T-helper 2 cell treated with Interferon-gamma antibody and Interleukin-4, amounts not matched to agents 100 ng/mL and 5 ng/mL, for 36 hours (primary cell): ENCODE data around the gene TIPIN. TPM values are rescaled to one million over a fixed set of nuclear protein-coding genes. Genes with fewer than 3 reads are reported as not detected.
"Not testable (repeated sequence)": the region's sequence is repeated elsewhere in the genome, so short reads cannot be mapped to it uniquely, and the experiment has no call there.

Experiments
- intact Hi-C: fragments of 100-400 bp; cut with micrococcal nuclease; formaldehyde crosslinking; loops from one replicate; pipeline ENCODE4 v1.15.1; 2023
- total RNA-seq: library from RNA; stranded (reverse); gene quantifications from 2 replicates; pipeline ENCODE4 v1.2.3, GENCODE V29; 2022

The TIPIN gene
- total RNA-seq, 1 donor from 2014 or later = 29.3 TPM

DNA sequence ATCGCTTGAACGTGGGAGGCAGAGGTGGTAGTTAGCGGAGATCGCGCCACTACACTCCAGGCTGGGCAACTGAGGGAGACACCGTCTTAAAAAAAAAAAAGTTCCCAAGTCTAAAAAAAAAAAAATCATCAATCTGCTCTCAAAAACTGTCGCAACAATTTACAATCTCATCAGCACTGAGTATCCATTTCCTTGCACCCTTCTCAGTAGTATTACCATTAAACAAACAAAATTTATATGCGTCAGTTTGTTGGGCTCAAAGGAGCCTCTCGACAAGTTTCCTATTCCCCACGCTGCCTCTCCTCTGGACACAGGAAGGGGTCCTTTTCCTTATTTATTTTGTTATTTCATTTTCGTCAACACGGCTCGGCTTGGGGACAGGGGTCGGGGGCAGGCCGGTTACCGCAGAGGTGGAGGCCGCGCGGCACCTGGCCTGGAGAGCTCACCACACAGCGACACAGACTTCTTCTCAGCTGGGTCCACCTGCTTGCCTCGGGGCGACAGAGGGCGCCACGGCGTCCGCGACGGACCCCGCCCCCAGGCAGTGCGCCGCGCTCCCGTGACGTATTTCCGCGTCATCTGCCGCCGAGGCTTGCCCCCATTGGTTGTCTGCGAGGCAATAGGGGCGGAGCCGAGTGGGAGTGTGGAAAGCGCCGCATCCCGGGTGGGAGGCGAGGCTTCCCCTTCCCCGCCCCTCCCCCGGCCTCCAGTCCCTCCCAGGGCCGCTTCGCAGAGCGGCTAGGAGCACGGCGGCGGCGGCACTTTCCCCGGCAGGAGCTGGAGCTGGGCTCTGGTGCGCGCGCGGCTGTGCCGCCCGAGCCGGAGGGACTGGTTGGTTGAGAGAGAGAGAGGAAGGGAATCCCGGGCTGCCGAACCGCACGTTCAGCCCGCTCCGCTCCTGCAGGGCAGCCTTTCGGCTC lies 30.0 kb upstream of the TIPIN start, which contains the start of gene MAP2K1:
Gene MAP2K1, plus strand, starts transcription at position 709 of the 920 bp plus-strand sequence. CDS start 436 bp downstream, outside the sequence.
- intact Hi-C loops = loop anchor here (1.0 to 10.0 kb wide), 9 partner anchors 14 to 852 kb away; partner anchors contain the start of genes DIS3L, HACD3, SMAD6 and SNAPC5

DNA sequence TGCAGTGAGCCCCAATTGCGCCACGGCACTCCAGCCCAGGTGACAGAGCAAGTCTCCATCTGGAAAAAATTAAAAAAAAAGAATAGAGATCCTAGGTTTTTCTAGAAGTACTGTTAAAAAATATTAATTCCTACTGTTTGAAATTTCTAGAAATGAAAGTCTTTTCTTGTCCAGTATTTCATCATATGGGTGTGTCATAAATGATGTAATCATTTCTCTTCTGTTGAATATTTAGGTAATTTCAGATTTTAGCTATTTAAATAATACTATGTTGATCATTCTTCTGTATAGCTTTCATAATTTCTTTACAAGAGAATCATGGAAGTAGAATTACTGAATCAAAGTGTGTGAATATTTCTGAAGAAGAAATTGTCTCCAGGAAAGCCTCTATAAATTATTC lies 24.9 kb upstream of the TIPIN start:
- intact Hi-C loops = loop anchor here (10.0 kb wide), 1 partner anchor 847 kb away; the partner anchor contains the start of gene HACD3

DNA sequence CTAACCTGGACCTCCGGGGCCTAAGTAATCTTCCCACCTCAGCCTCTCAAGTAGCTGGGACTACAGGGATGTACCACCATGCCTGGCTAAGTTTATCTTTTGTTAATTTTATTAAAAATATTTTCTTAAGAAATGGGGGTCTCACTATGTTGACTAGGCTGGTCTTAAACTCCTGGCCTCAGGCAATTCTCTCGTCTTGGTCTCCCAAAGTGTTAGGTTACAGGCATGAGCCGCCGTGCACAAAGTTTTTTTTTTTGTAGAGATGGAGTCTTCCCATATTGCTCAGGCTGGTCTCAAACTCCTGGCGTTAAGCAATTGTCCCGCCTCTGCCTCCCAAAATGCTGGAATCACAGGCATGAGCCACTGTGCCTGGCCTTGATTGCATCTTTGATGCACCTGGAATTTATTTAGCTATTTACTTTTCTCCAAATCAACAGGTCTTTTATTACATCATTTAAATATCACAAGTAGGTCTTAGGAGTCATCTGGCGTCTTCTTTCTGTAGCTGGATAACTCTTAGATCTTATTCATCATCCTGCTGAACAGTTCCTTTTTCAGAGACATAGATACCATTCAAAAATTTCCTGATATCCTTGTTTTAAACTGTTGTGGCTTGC lies 22.4 kb upstream of the TIPIN start:
- intact Hi-C loops = no loop called here

DNA sequence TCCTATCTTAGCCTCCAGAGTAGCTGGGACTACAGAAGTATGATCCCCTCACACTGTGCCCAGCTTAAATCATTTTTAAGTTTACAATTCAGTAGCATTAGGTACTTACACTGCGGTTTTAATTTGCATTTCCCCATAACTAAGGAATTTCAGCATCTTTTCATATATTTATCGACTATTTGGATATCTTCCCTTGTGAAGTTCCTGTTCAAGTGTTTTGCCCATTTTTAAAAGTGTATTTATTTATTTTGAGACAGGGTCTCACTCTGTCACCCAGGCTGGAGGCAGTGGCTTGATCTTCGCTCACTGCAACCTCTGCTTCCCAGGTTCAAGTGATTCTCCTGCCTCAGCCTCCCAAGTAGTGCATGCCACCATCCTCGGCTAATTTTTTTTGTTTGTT lies 17.7 kb upstream of the TIPIN start:
- intact Hi-C loops = no loop called here

DNA sequence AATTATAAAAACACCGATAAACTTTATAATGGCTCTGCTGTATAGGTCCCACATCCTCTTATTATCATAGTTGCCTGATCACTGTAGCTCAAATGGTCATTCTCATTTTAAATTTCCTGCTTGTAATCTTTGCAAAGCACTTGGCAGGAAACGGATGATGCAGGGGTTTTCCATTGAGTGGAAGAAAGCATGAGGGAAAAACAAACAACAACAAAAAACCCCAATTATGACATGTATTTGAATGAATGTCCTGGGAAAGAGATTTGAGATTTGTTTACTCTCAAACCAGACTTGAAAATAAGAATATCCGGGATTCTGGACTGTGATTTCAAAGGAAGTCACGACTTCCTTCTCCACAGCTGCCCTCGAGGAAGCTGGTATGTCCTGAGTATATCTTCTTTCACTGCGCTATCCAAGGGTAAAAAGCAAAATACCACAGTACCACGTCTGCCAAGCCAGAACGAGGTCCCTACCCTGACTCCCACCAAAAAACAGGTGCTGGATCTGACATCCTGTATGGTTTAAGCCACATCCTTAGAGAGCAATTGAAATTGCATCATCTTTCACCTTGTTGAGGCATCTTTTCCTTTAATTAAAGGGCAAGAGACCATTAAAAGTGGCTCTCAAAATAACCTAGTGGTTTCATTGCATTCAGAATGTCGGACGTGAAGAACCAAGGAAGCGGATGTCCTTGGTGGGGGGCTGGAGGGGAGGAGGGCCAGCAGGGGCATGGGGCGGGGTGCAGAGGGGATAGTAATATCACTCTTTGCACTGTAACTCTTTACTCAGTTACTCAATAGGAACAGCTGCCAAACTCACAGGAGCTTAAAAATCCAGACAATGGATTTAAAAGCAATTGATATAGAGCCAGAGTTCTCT lies 13.5 kb upstream of the TIPIN start:
- intact Hi-C loops = loop anchor here (2.0 kb wide), 1 partner anchor 17 kb away; the partner anchor contains the start of gene MAP2K1

DNA sequence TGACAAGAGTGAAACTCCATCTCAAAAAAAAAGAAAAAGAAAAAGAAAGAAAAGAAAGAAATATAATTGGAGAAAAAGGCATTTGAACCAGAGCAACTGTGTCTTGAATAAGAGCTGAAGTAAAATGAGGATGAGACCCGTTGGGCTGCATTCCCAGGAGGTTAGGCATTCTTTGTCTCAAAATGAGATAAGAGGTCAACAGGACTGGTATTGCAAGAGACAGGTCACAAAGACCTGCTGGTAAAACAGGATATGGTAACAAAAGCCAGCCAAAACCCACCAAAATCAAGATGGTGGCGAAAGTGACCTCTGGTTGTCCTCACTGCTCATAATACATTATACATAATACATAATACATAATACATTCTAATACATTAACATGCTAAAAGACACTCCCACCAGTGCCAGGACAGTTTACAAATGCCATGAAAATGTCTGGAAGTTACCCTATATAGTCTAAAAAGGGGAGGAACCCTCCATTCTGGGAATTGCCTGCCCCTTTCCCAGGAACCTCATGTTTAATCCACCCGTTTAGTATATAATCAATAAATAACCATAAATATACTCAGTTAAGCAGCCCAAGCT lies 8.6 kb upstream of the TIPIN start:
- intact Hi-C loops = no loop called here

DNA sequence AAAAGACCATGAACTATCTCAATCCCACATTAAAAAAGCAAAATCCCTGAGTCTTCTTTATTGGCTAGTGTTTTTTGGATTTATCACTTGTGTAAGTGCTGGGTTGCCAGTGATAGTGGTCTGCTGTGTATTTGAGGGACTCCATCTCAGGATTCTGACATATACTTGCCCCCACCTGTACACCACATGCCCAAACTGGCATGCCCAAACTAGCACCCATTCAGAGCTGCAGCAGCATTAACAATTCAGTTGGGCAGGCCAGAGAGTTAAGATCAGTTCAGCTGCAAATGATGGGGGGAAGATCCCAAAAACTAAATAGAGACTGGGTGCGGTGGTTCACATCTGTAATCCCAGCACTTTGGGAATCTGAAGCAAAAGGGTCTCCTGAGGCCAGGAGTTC lies 6.3 kb upstream of the TIPIN start:
- intact Hi-C loops = no loop called here

DNA sequence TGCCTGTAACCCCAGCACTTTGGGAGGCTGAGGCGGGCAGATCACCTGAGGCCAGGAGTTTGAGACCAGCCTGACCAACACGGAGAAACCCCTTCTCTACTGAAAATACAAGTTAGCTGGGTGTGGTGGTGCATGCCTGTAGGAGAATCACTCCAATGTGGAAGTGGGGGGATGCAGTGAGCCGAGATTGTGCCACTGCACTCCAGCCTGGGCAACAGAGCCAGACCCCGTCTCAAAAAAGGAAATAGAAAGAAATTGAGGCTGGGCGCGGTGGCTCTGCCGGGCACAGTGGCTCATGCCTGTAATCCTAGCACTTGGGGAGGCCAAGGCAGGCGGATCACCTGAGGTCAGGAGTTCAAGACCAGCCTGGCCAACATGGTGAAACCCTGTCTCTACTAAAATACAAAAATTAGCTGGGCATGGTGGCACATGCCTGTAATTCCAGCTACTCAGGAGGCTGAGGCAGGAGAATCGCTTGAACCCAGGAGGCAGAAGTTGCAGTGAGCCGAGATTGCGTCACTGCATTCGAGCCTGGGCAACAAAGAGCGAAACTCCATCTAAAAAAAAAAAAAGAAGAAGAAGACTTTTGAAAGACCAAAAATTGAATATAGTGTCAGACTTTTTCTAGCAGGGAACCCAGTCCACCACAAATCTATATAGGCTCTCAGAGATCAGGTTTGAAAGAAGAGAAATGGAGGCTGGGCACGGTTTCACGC lies 5.4 kb upstream of the TIPIN start:
- intact Hi-C loops = not testable (repeated sequence)

DNA sequence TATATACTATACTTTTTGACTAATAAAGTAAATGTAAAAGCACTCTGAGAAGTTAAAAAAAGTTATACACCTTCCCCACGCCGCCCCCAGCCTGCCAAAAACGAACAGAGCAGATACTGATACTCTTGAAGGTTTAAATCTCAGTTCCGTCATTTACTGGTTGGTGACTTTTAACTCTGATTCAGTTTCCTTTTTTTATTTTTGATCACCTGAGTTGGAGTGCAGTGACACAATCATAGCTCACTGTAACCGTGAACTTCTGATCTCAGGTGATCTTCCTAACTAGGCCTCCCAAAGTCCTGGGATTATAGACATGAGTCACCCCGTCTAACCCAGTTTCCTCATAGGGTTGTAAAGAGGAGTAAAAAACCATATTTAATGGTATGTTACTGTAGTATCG lies 3.3 kb upstream of the TIPIN start:
- intact Hi-C loops = loop anchor here (5.0 kb wide), 1 partner anchor 67 kb away; the partner anchor contains the start of gene DIS3L

DNA sequence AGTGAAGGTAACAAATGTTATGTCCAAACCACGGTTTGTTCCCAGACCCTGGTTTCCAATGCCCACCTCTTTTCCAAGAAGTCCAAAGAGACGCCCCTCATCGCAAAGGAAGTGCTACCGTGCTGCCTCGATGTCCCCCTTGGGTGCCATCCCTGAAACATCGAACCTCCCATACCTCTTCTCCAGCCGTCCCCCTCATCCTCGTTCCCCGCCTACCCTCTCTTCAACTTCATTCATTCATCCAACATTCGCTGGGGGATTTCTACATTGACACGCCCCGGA lies 467 bp downstream of the TIPIN start:
- intact Hi-C loops = loop anchor here (1.0 to 5.0 kb wide), 4 partner anchors 30 to 148 kb away; partner anchors contain the start of genes DIS3L, MAP2K1, RPL4 and SNAPC5

DNA sequence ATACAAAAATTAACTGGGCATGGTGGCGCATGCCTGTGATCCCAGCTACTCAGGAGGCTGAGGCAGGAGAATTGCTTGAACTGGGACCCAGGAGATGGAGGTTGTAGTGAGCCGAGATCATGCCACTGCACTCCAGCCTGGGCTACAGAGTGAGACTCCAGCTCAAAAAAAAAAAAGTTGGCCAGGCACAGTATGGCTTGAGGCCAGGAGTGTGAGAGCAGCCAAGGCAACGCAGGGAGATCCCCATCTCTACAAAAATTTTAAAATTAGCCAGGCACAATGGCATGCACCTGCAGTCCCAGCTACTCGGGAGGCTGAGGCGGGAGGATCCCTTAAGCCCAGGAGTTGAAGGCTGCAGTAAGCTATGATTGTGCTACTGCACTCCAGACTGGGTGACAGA lies 8.0 kb downstream of the TIPIN start:
- intact Hi-C loops = not testable (repeated sequence)

DNA sequence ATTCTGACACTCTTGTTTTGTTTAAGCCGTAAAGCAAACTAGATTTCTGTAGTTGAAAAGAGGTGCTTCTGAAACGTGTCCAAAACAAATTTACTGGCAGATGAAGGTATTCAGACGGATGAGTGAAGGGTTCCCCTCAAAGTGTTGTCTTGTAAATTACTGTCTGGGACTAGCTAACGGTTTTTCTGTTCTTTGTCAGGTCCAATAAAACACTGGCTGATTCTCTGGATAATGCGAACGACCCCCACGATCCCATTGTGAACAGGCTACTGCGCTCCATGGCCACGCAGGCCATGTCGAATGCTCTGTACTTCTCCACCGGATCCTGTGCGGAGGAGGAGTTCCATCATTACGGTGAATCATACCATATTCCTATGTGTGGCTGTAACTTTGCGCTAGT lies 27.7 kb downstream of the TIPIN start:
- intact Hi-C loops = no loop called here

DNA sequence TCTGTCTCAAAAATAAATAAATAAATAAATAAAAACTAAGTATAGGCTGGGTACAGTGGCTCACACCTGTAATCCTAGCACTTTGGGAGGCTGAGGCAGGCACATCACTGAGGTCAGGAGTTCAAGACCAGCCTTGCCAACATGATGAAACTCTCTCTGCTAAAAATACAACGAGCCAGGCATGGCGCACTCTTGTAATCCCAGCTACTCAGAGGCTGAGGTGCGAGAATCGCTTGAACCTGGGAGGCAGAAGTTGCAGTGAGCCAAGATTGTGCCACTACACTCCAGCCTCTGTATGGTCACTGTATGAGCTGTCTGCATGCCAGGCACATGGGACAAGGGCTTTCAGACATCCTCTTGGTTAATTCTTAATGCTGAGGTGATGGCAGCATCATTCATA lies 28.7 kb downstream of the TIPIN start:
- intact Hi-C loops = no loop called here

DNA sequence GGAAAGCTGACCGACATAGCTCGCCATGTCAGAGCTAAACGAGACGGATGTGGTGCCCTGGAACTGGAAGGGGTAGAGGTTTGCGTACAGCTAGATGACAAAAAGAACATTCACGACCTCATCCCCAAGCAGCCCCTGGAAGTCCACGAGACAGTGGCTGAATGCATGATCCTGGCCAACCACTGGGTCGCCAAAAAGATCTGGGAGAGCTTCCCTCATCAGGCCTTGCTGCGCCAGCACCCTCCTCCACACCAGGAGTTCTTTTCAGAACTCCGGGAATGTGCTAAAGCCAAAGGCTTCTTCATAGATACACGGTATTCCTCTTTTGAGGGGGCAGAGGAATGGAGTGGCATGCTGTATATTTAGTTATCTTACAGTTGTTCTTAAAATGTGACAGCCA lies 30.4 kb downstream of the TIPIN start:
- intact Hi-C loops = no loop called here

DNA sequence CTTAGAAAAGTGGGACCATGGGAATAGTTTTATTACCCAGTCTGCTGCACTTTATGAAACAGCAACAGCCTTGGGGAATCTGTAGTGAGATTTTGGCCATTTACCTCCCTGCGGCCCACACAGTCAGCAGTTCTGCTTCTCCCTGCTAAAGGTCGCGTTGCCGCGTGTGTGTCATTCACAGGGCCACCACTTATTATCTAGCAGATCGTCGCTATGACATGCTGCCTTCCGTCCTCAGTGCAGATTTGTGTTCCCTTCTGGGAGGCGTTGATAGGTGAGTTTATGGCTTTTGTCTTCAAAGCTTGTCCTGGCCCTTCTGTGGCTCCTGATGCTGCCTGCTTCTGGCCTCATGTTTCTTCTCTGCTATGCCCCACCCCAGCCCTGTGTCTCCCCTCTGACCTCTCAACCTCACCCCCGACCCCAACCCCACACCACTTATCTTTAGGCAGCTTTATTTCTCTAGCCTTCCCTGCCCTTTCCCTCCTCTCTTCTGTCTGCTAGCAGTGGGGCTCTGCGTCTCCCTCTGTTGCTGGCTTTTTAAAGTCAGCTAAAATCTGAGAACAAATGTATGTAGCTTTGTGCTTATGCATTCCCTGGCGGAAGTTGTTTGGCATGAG lies 33.1 kb downstream of the TIPIN start:
- intact Hi-C loops = no loop called here

DNA sequence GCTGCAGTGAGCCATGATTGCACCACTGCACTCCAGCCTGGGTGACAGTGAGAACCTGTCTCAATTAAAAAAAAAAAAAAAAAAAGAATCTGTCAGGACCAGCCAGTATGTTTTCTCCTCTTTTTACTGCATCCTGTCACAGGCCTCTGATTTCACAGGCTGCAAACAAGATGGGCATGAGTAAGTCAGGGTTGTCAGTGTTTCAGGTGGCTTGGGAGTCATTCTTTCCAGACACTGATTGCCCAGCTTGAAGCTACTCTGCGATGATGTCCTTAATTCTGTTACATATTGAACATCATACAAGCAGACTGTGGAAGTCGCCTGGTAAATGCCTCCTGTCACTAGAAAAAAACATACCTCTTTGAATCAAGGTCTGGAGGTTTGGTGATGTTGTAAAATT lies 44.3 kb downstream of the TIPIN start:
- intact Hi-C loops = no loop called here

DNA sequence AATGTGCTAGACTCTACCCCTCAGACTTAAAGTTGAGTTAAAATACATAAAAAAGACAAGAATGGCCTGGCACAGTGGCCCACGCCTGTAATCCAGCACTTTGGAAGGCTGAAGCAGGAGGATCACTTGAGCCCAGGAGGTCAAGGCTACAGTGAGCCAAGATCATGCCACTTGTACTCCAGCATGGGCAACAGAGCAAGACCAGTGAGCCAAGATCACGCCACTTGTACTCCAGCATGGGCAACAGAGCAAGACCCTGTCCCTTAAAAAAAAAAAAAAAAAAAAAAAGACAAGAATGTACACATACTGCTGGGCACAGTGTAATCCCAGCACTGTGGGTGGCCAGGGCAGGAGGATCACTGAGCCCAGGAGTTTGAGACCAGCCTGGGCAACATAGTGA lies 45.7 kb downstream of the TIPIN start:
- intact Hi-C loops = no loop called here

DNA sequence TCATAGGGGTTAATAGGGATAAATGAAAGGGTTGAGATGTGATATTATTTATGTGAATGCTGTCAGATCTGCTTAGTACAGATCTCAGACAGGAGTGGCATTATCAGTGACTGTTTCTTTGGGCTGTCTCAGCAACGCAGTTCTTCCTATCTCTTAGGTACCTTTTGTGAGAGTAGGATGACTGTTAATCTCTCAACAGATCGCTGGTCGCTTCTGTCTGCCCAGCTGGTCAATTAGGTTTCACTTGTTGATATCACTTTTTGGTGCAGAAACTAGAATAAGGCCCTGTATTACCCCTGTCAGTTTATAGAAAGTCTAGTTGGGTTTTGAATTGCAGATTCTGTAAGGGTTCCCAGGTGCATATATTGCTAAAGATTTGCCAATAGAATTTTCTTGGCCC lies 46.7 kb downstream of the TIPIN start:
- intact Hi-C loops = no loop called here

DNA sequence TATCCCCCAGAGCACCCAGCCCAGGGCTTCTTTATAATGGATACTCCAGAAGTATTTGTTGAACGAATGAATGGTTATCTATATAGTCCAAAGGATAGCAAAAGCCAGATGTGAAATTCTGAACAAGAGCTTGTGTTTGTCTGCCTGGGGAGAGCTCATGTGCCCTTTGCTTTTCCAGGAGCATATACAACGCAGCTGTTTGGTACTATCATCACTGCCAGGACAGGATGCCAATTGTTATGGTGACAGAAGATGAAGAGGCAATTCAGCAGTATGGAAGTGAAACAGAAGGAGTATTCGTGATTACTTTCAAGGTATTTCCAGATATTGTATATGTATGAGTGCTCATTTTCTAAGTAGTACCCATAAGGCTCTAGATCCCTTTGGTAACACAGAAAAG lies 48.0 kb downstream of the TIPIN start:
- intact Hi-C loops = no loop called here

DNA sequence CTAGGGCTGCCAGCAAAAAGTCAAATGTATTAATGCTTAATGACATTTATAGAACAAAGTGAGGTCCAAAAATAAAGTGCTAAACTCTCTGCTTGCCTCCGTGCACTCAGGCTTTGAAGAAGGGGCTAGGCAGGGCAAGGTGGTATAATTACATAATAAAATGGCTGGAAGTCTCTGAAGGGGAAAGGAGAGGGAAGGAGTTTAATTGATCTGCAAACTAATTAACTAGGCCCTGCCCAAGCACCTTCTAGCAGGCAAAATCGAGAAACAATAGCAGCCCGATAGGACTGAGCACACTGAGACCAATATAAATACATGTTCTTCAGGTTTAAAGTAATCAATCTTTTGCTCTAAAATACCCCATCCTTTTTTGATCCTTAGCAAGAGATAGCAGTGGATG lies 50.1 kb downstream of the TIPIN start:
- intact Hi-C loops = no loop called here
